Measurements from ENCODE around the gene C6orf132.

- TF ChIP-seq CTCF (IDR thresholded peaks at IDR 0.05) (no peak), POLR2A (IDR thresholded peaks at IDR 0.05) (no peak)
Observed at GRCh38 chr6:42112351-42112750, 30.1 kb downstream of the C6orf132 start.

All from adrenal gland (tissue), 5 donors.